ENCODE measurements around the gene DENND1A.

DENND1A gene

DNA sequence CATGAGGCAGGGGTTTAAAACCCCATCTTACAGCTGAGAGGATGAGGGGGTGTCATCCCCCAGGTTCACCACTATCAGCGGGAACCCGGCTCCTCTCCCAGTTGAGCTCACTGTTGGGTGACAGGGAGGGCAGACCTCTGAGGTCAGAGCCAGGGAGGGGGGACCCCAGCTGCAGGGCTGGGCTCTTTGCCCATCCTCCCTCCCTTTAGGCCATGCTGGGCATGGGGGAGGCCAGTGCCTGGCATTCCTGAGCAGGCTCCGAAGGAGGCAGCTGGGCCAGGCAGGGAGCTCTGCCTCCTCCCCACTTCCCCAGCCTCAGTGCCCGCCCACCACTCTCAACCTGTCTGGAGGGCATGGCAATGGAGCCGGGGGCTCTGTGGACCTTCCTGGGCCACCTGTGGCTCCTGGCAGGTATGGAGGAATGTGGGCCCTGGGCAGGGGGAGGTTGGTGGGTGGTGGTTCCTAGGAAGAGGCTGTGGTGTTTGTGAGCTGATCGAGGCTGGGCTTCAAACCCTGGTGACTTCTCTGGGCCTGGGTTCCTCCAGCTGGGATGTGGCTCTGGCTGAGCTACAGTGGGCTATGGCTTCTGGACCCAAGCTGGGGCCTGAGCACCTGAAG lies 561.3 kb downstream of the DENND1A start:
- 87% methylated on average over 5 of the region's 6 CpGs for WGBS
- H3K4ac ChIP-seq (ENCODE audit: low read depth in 1 of 2, low read length in 2 of 2): no peak overlapping the region
- peaks cover 46% of the 10 kb centered on the region for H3K4me1 ChIP-seq (ENCODE audit: control insufficient read depth, insufficient read depth, low read depth, low read length)
- peaks cover 23 to 51% of the 10 kb centered on the region in 2 experiments for H3K27me3 ChIP-seq (ENCODE audit: control insufficient read depth in 1 of 2, insufficient read depth in 1 of 2, low read length in 2 of 2)
- no peak overlapping the region for H2BK15ac ChIP-seq (ENCODE audit: low read depth, poor library complexity, severe bottlenecking)
- H3K23ac ChIP-seq (ENCODE audit: low read length in 2 of 2): no peak overlapping the region
- no peak overlapping the region for H4K91ac ChIP-seq (ENCODE audit: low read length)
- no peak for DNase-seq
- no peaks in the 10 kb centered on the region for H3K79me1 ChIP-seq (replicated peaks; ENCODE audit: low read length, poor library complexity, severe bottlenecking)
- no peak overlapping the region for H3K4me2 ChIP-seq (ENCODE audit: low read length, poor library complexity, severe bottlenecking)
- H3K14ac ChIP-seq (ENCODE audit: low read length in 2 of 2): no peak overlapping the region
- H3K36me3 ChIP-seq (ENCODE audit: control insufficient read depth in 1 of 2, insufficient read depth in 2 of 2, low read depth in 1 of 2, low read length in 2 of 2): no peaks in the 10 kb centered on the region
- no peak overlapping the region for H3K27ac ChIP-seq (ENCODE audit: low read length, poor library complexity, severe bottlenecking)
- H2BK12ac ChIP-seq (ENCODE audit: low read length in 2 of 2): no peak overlapping the region
- no peak overlapping the region for H2BK5ac ChIP-seq (ENCODE audit: low read depth, low read length, poor library complexity, severe bottlenecking)
- H3K9ac ChIP-seq (ENCODE audit: low read length): no peak overlapping the region
- H2BK120ac ChIP-seq (ENCODE audit: low read depth, low read length): no peak overlapping the region
- no peak overlapping the region for H3K4me3 ChIP-seq (ENCODE audit: insufficient read depth in 1 of 2, low read depth in 1 of 2, low read length in 2 of 2)
- no peak overlapping the region for H2AFZ ChIP-seq (ENCODE audit: low read depth, low read length)
- H4K8ac ChIP-seq (ENCODE audit: low read length): no peak overlapping the region
- H3K9me3 ChIP-seq (ENCODE audit: control insufficient read depth, low read length): no peaks in the 10 kb centered on the region
- peak overlapping the region; percentile 69 for H2AK5ac ChIP-seq (ENCODE audit: low read length, severe bottlenecking)
- H3K18ac ChIP-seq (ENCODE audit: low read depth in 1 of 2, low read length in 2 of 2): no peak overlapping the region

DNA sequence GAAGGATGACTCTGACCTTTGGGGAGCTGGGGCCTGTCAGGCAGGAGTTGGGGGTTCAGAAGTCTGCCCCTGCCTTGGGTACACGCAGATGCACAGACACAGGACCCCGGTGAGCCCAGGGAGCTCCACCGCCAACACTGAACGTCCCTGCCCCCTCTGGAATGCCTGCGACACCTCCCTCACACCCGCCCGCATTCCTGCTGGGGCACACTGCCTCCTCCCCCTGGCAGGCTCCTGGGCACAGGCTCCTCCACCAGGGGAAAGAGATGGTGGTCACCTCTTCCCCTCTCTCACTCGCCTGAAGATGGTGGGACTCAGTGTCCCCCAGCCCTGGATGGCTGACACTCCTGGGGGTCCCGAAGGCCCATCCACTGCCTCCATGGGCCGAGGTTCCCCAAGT lies 561.9 kb downstream of the DENND1A start:
- Histone ChIP-seq H4K8ac (ENCODE audit: low read length) (no peak overlapping the region), H2AFZ (ENCODE audit: low read depth, low read length) (no peak overlapping the region), H3K9me3 (ENCODE audit: control insufficient read depth, low read length) (no peaks in the 10 kb centered on the region), H3K79me1 (replicated peaks; ENCODE audit: low read length, poor library complexity, severe bottlenecking) (no peaks in the 10 kb centered on the region), H3K4me1 (ENCODE audit: control insufficient read depth, insufficient read depth, low read depth, low read length) (peaks cover 45% of the 10 kb centered on the region), H3K4ac (ENCODE audit: low read depth in 1 of 2, low read length in 2 of 2) (no peak overlapping the region), H3K23ac (ENCODE audit: low read length in 2 of 2) (no peak overlapping the region), H4K91ac (ENCODE audit: low read length) (no peak overlapping the region), H3K4me2 (ENCODE audit: low read length, poor library complexity, severe bottlenecking) (no peak overlapping the region), H3K27me3 (ENCODE audit: control insufficient read depth in 1 of 2, insufficient read depth in 1 of 2, low read length in 2 of 2) (peaks cover 23 to 56% of the 10 kb centered on the region in 2 experiments), H3K18ac (ENCODE audit: low read depth in 1 of 2, low read length in 2 of 2) (no peak overlapping the region), H2BK12ac (ENCODE audit: low read length in 2 of 2) (no peak overlapping the region), H3K14ac (ENCODE audit: low read length in 2 of 2) (no peak overlapping the region), H2BK5ac (ENCODE audit: low read depth, low read length, poor library complexity, severe bottlenecking) (no peak overlapping the region), H3K9ac (ENCODE audit: low read length) (no peak overlapping the region), H2BK120ac (ENCODE audit: low read depth, low read length) (no peak overlapping the region), H3K4me3 (ENCODE audit: insufficient read depth in 1 of 2, low read depth in 1 of 2, low read length in 2 of 2) (no peak overlapping the region), H3K27ac (ENCODE audit: low read length, poor library complexity, severe bottlenecking) (no peak overlapping the region), H3K36me3 (ENCODE audit: control insufficient read depth in 1 of 2, insufficient read depth in 2 of 2, low read depth in 1 of 2, low read length in 2 of 2) (no peaks in the 10 kb centered on the region), H2AK5ac (ENCODE audit: low read length, severe bottlenecking) (peak overlapping the region; percentile 31), H2BK15ac (ENCODE audit: low read depth, poor library complexity, severe bottlenecking) (no peak overlapping the region)
- 89% methylated on average over 10 of the region's 10 CpGs for WGBS
- no peak for DNase-seq

- no peak for DNase-seq
- Histone ChIP-seq H3K4me2 (ENCODE audit: low read length, poor library complexity, severe bottlenecking) (no peak overlapping the region), H3K9me3 (ENCODE audit: control insufficient read depth, low read length) (no peaks in the 10 kb centered on the region), H3K79me1 (replicated peaks; ENCODE audit: low read length, poor library complexity, severe bottlenecking) (no peaks in the 10 kb centered on the region), H2BK15ac (ENCODE audit: low read depth, poor library complexity, severe bottlenecking) (no peak overlapping the region), H3K4me1 (ENCODE audit: control insufficient read depth, insufficient read depth, low read depth, low read length) (peaks cover 47% of the 10 kb centered on the region), H3K9ac (ENCODE audit: low read length) (no peak overlapping the region), H2BK5ac (ENCODE audit: low read depth, low read length, poor library complexity, severe bottlenecking) (no peak overlapping the region), H3K4ac (ENCODE audit: low read depth in 1 of 2, low read length in 2 of 2) (no peak overlapping the region), H3K27ac (ENCODE audit: low read length, poor library complexity, severe bottlenecking) (no peak overlapping the region), H3K18ac (ENCODE audit: low read depth in 1 of 2, low read length in 2 of 2) (no peak overlapping the region), H2AFZ (ENCODE audit: low read depth, low read length) (no peak overlapping the region), H4K8ac (ENCODE audit: low read length) (no peak overlapping the region), H3K23ac (ENCODE audit: low read length in 2 of 2) (no peak overlapping the region), H2AK5ac (ENCODE audit: low read length, severe bottlenecking) (no peak overlapping the region), H3K14ac (ENCODE audit: low read length in 2 of 2) (no peak overlapping the region), H4K91ac (ENCODE audit: low read length) (peak overlapping the region; percentile 52), H2BK12ac (ENCODE audit: low read length in 2 of 2) (no peak overlapping the region), H3K4me3 (ENCODE audit: insufficient read depth in 1 of 2, low read depth in 1 of 2, low read length in 2 of 2) (no peak overlapping the region), H2BK120ac (ENCODE audit: low read depth, low read length) (no peak overlapping the region), H3K36me3 (ENCODE audit: control insufficient read depth in 1 of 2, insufficient read depth in 2 of 2, low read depth in 1 of 2, low read length in 2 of 2) (no peaks in the 10 kb centered on the region), H3K27me3 (ENCODE audit: control insufficient read depth in 1 of 2, insufficient read depth in 1 of 2, low read length in 2 of 2) (peaks cover 9 to 46% of the 10 kb centered on the region in 2 experiments)
- WGBS: 87% methylated on average over 65 of the region's 67 CpGs
Observed at GRCh38 chr9:123365881-123366528, 563.9 kb downstream of the DENND1A start.

GRCh38 chr9:123365287-123365880 lies 564.5 kb downstream of the DENND1A start:
- H3K4me1 ChIP-seq (ENCODE audit: control insufficient read depth, insufficient read depth, low read depth, low read length): peaks cover 53% of the 10 kb centered on the region
- H2AFZ ChIP-seq (ENCODE audit: low read depth, low read length): no peak overlapping the region
- DNase-seq: no peak
- H3K9me3 ChIP-seq (ENCODE audit: control insufficient read depth, low read length): no peaks in the 10 kb centered on the region
- no peak overlapping the region for H4K8ac ChIP-seq (ENCODE audit: low read length)
- H3K4ac ChIP-seq (ENCODE audit: low read depth in 1 of 2, low read length in 2 of 2): no peak overlapping the region
- H2BK12ac ChIP-seq (ENCODE audit: low read length in 2 of 2): no peak overlapping the region
- 86% methylated on average over 12 of the region's 12 CpGs for WGBS
- no peak overlapping the region for H2BK120ac ChIP-seq (ENCODE audit: low read depth, low read length)
- no peaks in the 10 kb centered on the region for H3K36me3 ChIP-seq (ENCODE audit: control insufficient read depth in 1 of 2, insufficient read depth in 2 of 2, low read depth in 1 of 2, low read length in 2 of 2)
- peak overlapping the region; percentile 52 for H4K91ac ChIP-seq (ENCODE audit: low read length)
- H3K14ac ChIP-seq (ENCODE audit: low read length in 2 of 2): no peak overlapping the region
- no peak overlapping the region for H3K4me2 ChIP-seq (ENCODE audit: low read length, poor library complexity, severe bottlenecking)
- H3K79me1 ChIP-seq (replicated peaks; ENCODE audit: low read length, poor library complexity, severe bottlenecking): no peaks in the 10 kb centered on the region
- no peak overlapping the region for H3K4me3 ChIP-seq (ENCODE audit: insufficient read depth in 1 of 2, low read depth in 1 of 2, low read length in 2 of 2)
- peak overlapping the region; percentile 35 for H2AK5ac ChIP-seq (ENCODE audit: low read length, severe bottlenecking)
- H3K27ac ChIP-seq (ENCODE audit: low read length, poor library complexity, severe bottlenecking): no peak overlapping the region
- no peak overlapping the region for H3K23ac ChIP-seq (ENCODE audit: low read length in 2 of 2)
- no peak overlapping the region for H3K18ac ChIP-seq (ENCODE audit: low read depth in 1 of 2, low read length in 2 of 2)
- no peak overlapping the region for H3K9ac ChIP-seq (ENCODE audit: low read length)
- no peak overlapping the region for H2BK15ac ChIP-seq (ENCODE audit: low read depth, poor library complexity, severe bottlenecking)
- no peak overlapping the region for H2BK5ac ChIP-seq (ENCODE audit: low read depth, low read length, poor library complexity, severe bottlenecking)
- H3K27me3 ChIP-seq (ENCODE audit: control insufficient read depth in 1 of 2, insufficient read depth in 1 of 2, low read length in 2 of 2): peaks cover 9 to 45% of the 10 kb centered on the region in 2 experiments
